SK-N-SH (cell line): ENCODE results near the gene SSBP2. TPM values are rescaled to one million over a fixed set of nuclear protein-coding genes. Genes with fewer than 3 reads are reported as not detected.

Experiments used
- CTCF ChIA-PET: fragments of 300-600, 350-600 bp; formaldehyde crosslinking; extraction: SDS; loops from one replicate; lab custom pipeline; 2021; lab: Yijun Ruan, JAX
- POLR2A ChIA-PET: fragments of 350-600 bp; sonication (Branson Sonifier 250); formaldehyde crosslinking; extraction: SDS; loops from one replicate; lab custom pipeline; 2020; ENCODE audit warnings: antibody characterized with exemption, inconsistent platforms; lab: Yijun Ruan, JAX
- DNase-seq: peaks from one replicate; pipeline ENCODE4 v3.0.0; 2012
- H2AFZ ChIP-seq: fragments of 200-600 bp; sonication (generic); 2 replicates; pipeline ENCODE4 v1.8.1; 2016; ENCODE audit warnings: antibody characterized with exemption, mild to moderate bottlenecking, low read depth
- H3F3A ChIP-seq: fragments of 200-600 bp; sonication (generic); replicated peaks from 2 replicates; pipeline ENCODE3; 2016; ENCODE audit warnings: antibody characterized with exemption, mild to moderate bottlenecking; ENCODE audit not compliant: insufficient read depth
- H3K27ac ChIP-seq, 2 experiments: fragments of 200-500 bp in 1 of 2; fragments of 200-600 bp in 1 of 2; sonication (Bioruptor generic) in 1 of 2; sonication (generic), shearing (Covaris generic) in 1 of 2; 2 replicates each; pipeline versions ENCODE4 v1.5.1 to v1.6.1; 2014 to 2016; ENCODE audit warnings: low read depth in 2 of 2, inconsistent platforms in 1 of 2, low read length in 1 of 2, mild to moderate bottlenecking in 1 of 2, mixed read lengths in 1 of 2
- H3K27me3 ChIP-seq: fragments of 200-600 bp; sonication (generic), shearing (Covaris generic); 2 replicates; pipeline ENCODE4 v1.6.1; 2016; ENCODE audit warnings: mixed run types; ENCODE audit not compliant: insufficient read depth
- H3K36me3 ChIP-seq, 2 experiments: fragments of 200-500 bp in 1 of 2; fragments of 200-600 bp in 1 of 2; sonication (Bioruptor generic) in 1 of 2; sonication (generic) in 1 of 2; replicated peaks in 1 of 2; 2 replicates each; pipeline versions ENCODE3 to v1.5.1; 2014 to 2016; ENCODE audit warnings: low read length in 1 of 2, mild to moderate bottlenecking in 1 of 2; ENCODE audit not compliant: insufficient read depth in 2 of 2, control insufficient read depth in 1 of 2
- H3K4me1 ChIP-seq, 2 experiments: fragments of 200-500 bp in 1 of 2; fragments of 200-600 bp in 1 of 2; sonication (Bioruptor generic) in 1 of 2; sonication (generic), shearing (Covaris generic) in 1 of 2; 2 replicates each; pipeline versions ENCODE4 v1.5.1 to v1.6.1; 2014 to 2016; ENCODE audit warnings: low read depth in 1 of 2, low read length in 1 of 2, mixed run types in 1 of 2; ENCODE audit not compliant: insufficient read depth in 2 of 2, control insufficient read depth in 1 of 2
- H3K4me2 ChIP-seq: fragments of 200-600 bp; sonication (generic), shearing (Covaris generic); 2 replicates; pipeline ENCODE4 v1.6.1; 2017; ENCODE audit warnings: mixed run types
- H3K4me3 ChIP-seq, 2 experiments: fragments of 200-500 bp in 1 of 2; fragments of 200-600 bp in 1 of 2; sonication (Bioruptor generic) in 1 of 2; sonication (generic), shearing (Covaris generic) in 1 of 2; 2 replicates each; pipeline versions ENCODE4 v1.5.1 to v1.8.1; 2014 to 2016; ENCODE audit warnings: low read depth in 2 of 2, inconsistent platforms in 1 of 2, low read length in 1 of 2, mild to moderate bottlenecking in 1 of 2, mixed read lengths in 1 of 2, moderate library complexity in 1 of 2
- H3K79me2 ChIP-seq: fragments of 200-600 bp; sonication (generic); 2 replicates; pipeline ENCODE4 v1.8.1; 2017; ENCODE audit warnings: mild to moderate bottlenecking; ENCODE audit not compliant: insufficient read depth
- H3K9ac ChIP-seq: fragments of 200-600 bp; sonication (generic); 2 replicates; pipeline ENCODE4 v1.6.1; 2017; ENCODE audit warnings: mixed run types
- H3K9me2 ChIP-seq: fragments of 200-600 bp; sonication (generic); 2 replicates; pipeline ENCODE4 v1.6.1; 2017; ENCODE audit warnings: mixed run types
- H3K9me3 ChIP-seq: fragments of 200-600 bp; sonication (generic); 2 replicates; pipeline ENCODE4 v1.6.1; 2017; ENCODE audit warnings: mixed run types, mild to moderate bottlenecking, moderate library complexity
- H4K20me1 ChIP-seq: fragments of 200-600 bp; sonication (generic); 2 replicates; pipeline ENCODE4 v1.6.1; 2017; ENCODE audit warnings: mild to moderate bottlenecking, mixed run types; ENCODE audit not compliant: insufficient read depth
- ELF1 ChIP-seq: IDR thresholded peaks from 2 replicates; pipeline ENCODE4 v1.4.0; 2012
- EP300 ChIP-seq, 2 experiments: IDR thresholded peaks; 2 replicates each; pipeline versions ENCODE4 v1.4.0 to v1.6.1; 2012; ENCODE audit warnings: borderline replicate concordance in 1 of 2, low read depth in 1 of 2, low read length in 1 of 2
- FOXJ3 ChIP-seq: sonication (generic); formaldehyde crosslinking; IDR thresholded peaks from 2 replicates; pipeline ENCODE4 v1.5.1; 2020; ENCODE audit warnings: mild to moderate bottlenecking, missing genetic modification reagents
- MXI1 ChIP-seq: IDR thresholded peaks from 2 replicates; pipeline ENCODE4 v1.6.1; 2012; ENCODE audit warnings: mild to moderate bottlenecking, low read depth, low read length, improper control_type of control experiment
- NFIC ChIP-seq: IDR thresholded peaks from 2 replicates; pipeline ENCODE4 v1.4.0; 2012; ENCODE audit warnings: borderline replicate concordance
- NRF1 ChIP-seq: IDR thresholded peaks from 2 replicates; pipeline ENCODE4 v1.6.1; 2012; ENCODE audit warnings: low read depth, mild to moderate bottlenecking, low read length
- POLR2AphosphoS5 ChIP-seq: IDR thresholded peaks from 2 replicates; pipeline ENCODE4 v1.6.1; 2012; ENCODE audit warnings: low read depth, low read length
- RAD21 ChIP-seq: IDR thresholded peaks from 2 replicates; pipeline ENCODE4 v1.6.1; 2012; ENCODE audit warnings: mild to moderate bottlenecking, low read length
- RXRA ChIP-seq: IDR thresholded peaks from 2 replicates; pipeline ENCODE4 v1.4.0; 2012; ENCODE audit warnings: low read depth, mild to moderate bottlenecking, borderline replicate concordance
- SMC3 ChIP-seq: IDR thresholded peaks from 2 replicates; pipeline ENCODE4 v1.6.1; 2012; ENCODE audit warnings: low read depth, low read length, improper control_type of control experiment
- TAF1 ChIP-seq: IDR thresholded peaks from 2 replicates; pipeline ENCODE4 v1.6.1; 2012; ENCODE audit warnings: low read depth, mild to moderate bottlenecking, low read length, moderate library complexity, borderline replicate concordance
- TCF12 ChIP-seq: IDR thresholded peaks from 2 replicates; pipeline ENCODE4 v1.4.0; 2012
- YY1 ChIP-seq: IDR thresholded peaks from 2 replicates; pipeline ENCODE4 v1.4.0; 2012; ENCODE audit warnings: low read depth, mild to moderate bottlenecking
- WGBS: methylation state at CpG from one replicate; pipeline ENCODE4 v1.1.6; 2017; ENCODE audit warnings: low lambda C conversion rate; 5-methylcytosine and 5-hydroxymethylcytosine counted together
- polyA plus RNA-seq, 3 experiments: library from polyadenylated mRNA; depleted of rRNA; stranded (reverse); fragments of >200 nt; gene quantifications; 2 replicates each; pipeline ENCODE4 v1.2.3, GENCODE V29; 2012
- TF ChIP-seq, protein P1 (sequence below): IDR thresholded peaks from 2 replicates; pipeline ENCODE4; 2012
- TF ChIP-seq, protein P2 (sequence below): IDR thresholded peaks from 2 replicates; pipeline ENCODE4 v1.6.1; 2012; ENCODE audit warnings: mild to moderate bottlenecking, low read depth, low read length, moderate library complexity

Gene SSBP2
- polyA plus RNA-seq, 1 of the 3 experiments (the other 2 are of a cell fraction), result 35.3 TPM

GRCh38 chr5:81631621-81632020 is 119.3 kb downstream of the SSBP2 start:
- no peak for TF ChIP-seq NRF1
- no peak for TF ChIP-seq RXRA
- no peak for TF ChIP-seq MXI1
- H3K9me2 ChIP-seq, result no peaks in the 10 kb centered on the region
- no peak overlapping the region for H3K4me2 ChIP-seq
- ChIA-PET CTCF (no interaction called here), POLR2A (no interaction called here)
- DNase-seq, result no peak
- H3F3A ChIP-seq, result no peaks in the 10 kb centered on the region
- H3K79me2 ChIP-seq, result no peaks in the 10 kb centered on the region
- H3K4me1 ChIP-seq, result peaks cover 2 to 7% of the 10 kb centered on the region in 2 experiments; a peak in 3 of 4 replicates
- H3K4me3 ChIP-seq, result no peak overlapping the region
- WGBS, result 29% methylated on average over 1 of the region's 1 CpG
- no peaks in the 10 kb centered on the region for H3K9me3 ChIP-seq
- H4K20me1 ChIP-seq, result no peaks in the 10 kb centered on the region
- peaks cover 0 to 18% of the 10 kb centered on the region in 2 experiments for H3K36me3 ChIP-seq
- no peak overlapping the region for H2AFZ ChIP-seq
- H3K27ac ChIP-seq, result no peak overlapping the region
- no peak overlapping the region for H3K9ac ChIP-seq
- H3K27me3 ChIP-seq, result no peaks in the 10 kb centered on the region

DNA sequence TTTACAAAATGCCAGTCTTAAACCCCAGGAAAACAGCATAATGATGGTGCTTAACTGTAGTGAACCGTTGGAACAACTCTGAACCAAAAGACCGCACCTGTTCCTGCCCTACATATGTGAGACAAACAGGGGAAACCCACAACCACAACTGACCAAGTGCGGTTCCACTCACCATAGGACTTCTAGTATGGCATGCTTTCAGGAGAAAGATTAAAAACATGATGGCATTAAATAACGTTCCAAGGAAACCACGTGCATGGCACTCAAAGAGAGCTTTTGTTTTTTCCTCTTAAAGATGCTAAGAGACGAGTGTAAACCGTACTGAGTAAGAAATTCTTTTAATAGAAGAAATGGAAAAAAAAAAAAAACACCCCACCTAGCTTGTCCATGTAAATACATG is 119.8 kb downstream of the SSBP2 start:
- Histone ChIP-seq H3K4me2 (no peak overlapping the region), H3K9me3 (no peaks in the 10 kb centered on the region), H3K9me2 (no peaks in the 10 kb centered on the region), H3K36me3 (peaks cover 0 to 15% of the 10 kb centered on the region in 2 experiments), H2AFZ (no peak overlapping the region), H3K27ac (no peak overlapping the region), H3K4me1 (peaks cover 7 to 12% of the 10 kb centered on the region in 2 experiments; a peak in 3 of 4 replicates), H3F3A (peaks cover 3% of the 10 kb centered on the region), H3K9ac (no peak overlapping the region), H4K20me1 (no peaks in the 10 kb centered on the region), H3K79me2 (no peaks in the 10 kb centered on the region), H3K4me3 (no peak overlapping the region), H3K27me3 (no peaks in the 10 kb centered on the region)
- CTCF ChIA-PET, result no interaction called here
- no peak for DNase-seq
- POLR2A ChIA-PET, result no interaction called here
- TF ChIP-seq POLR2AphosphoS5 (no peak), ELF1 (no peak), MXI1 (no peak), RAD21 (no peak), TCF12 (no peak), SMC3 (no peak), FOXJ3 (CRISPR knock-in tag) (no peak), RXRA (no peak), TAF1 (no peak), NFIC (no peak), EP300 (IDR thresholded peaks at IDR 0.05; ENCODE audit: borderline replicate concordance in 1 of 2, low read depth in 1 of 2, low read length in 1 of 2) (no peak), YY1 (no peak), NRF1 (no peak)
- TF ChIP-seq, protein P1, sequence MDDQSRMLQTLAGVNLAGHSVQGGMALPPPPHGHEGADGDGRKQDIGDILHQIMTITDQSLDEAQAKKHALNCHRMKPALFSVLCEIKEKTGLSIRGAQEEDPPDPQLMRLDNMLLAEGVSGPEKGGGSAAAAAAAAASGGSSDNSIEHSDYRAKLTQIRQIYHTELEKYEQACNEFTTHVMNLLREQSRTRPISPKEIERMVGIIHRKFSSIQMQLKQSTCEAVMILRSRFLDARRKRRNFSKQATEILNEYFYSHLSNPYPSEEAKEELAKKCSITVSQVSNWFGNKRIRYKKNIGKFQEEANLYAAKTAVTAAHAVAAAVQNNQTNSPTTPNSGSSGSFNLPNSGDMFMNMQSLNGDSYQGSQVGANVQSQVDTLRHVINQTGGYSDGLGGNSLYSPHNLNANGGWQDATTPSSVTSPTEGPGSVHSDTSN, result no peak
- TF ChIP-seq, protein P2, sequence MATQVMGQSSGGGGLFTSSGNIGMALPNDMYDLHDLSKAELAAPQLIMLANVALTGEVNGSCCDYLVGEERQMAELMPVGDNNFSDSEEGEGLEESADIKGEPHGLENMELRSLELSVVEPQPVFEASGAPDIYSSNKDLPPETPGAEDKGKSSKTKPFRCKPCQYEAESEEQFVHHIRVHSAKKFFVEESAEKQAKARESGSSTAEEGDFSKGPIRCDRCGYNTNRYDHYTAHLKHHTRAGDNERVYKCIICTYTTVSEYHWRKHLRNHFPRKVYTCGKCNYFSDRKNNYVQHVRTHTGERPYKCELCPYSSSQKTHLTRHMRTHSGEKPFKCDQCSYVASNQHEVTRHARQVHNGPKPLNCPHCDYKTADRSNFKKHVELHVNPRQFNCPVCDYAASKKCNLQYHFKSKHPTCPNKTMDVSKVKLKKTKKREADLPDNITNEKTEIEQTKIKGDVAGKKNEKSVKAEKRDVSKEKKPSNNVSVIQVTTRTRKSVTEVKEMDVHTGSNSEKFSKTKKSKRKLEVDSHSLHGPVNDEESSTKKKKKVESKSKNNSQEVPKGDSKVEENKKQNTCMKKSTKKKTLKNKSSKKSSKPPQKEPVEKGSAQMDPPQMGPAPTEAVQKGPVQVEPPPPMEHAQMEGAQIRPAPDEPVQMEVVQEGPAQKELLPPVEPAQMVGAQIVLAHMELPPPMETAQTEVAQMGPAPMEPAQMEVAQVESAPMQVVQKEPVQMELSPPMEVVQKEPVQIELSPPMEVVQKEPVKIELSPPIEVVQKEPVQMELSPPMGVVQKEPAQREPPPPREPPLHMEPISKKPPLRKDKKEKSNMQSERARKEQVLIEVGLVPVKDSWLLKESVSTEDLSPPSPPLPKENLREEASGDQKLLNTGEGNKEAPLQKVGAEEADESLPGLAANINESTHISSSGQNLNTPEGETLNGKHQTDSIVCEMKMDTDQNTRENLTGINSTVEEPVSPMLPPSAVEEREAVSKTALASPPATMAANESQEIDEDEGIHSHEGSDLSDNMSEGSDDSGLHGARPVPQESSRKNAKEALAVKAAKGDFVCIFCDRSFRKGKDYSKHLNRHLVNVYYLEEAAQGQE, result no peak
- WGBS, result 89% methylated on average over 7 of the region's 7 CpGs
